PC-3 (cell line): Measurements from ENCODE around the gene CDHR1.
"Not testable (repeated sequence)": the region's sequence is repeated elsewhere in the genome, so short reads cannot be mapped to it uniquely, and the experiment has no call there.

Experiments
- EZH2phosphoT487 ChIP-seq: fragments of 300-600 bp; sonication (generic); IDR thresholded peaks from 2 replicates; pipeline ENCODE4 v1.6.1; 2018; ENCODE audit warnings: mild to moderate bottlenecking, antibody characterized with exemption, low read length, borderline replicate concordance
- TF ChIP-seq, protein P1 (sequence below): fragments of 300-600 bp; sonication (generic); conservative IDR thresholded peaks from 2 replicates; pipeline ENCODE4 v1.5.1; 2017; ENCODE audit warnings: antibody characterized with exemption, low read depth, mild to moderate bottlenecking, low read length

GRCh38 chr10:84148006-84148597, 46.2 kb upstream of the CDHR1 start:
- TF ChIP-seq, protein P1, sequence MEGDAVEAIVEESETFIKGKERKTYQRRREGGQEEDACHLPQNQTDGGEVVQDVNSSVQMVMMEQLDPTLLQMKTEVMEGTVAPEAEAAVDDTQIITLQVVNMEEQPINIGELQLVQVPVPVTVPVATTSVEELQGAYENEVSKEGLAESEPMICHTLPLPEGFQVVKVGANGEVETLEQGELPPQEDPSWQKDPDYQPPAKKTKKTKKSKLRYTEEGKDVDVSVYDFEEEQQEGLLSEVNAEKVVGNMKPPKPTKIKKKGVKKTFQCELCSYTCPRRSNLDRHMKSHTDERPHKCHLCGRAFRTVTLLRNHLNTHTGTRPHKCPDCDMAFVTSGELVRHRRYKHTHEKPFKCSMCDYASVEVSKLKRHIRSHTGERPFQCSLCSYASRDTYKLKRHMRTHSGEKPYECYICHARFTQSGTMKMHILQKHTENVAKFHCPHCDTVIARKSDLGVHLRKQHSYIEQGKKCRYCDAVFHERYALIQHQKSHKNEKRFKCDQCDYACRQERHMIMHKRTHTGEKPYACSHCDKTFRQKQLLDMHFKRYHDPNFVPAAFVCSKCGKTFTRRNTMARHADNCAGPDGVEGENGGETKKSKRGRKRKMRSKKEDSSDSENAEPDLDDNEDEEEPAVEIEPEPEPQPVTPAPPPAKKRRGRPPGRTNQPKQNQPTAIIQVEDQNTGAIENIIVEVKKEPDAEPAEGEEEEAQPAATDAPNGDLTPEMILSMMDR = peak; percentile 40
- TF ChIP-seq EZH2phosphoT487 = not testable (repeated sequence)
